ENCODE measurements around the gene ERC1. TPM values are rescaled to one million over a fixed set of nuclear protein-coding genes. Genes with fewer than 3 reads are reported as not detected.

Gene ERC1
- total RNA-seq, 1 experiment from 2014 or later = 55.1 TPM

DNA sequence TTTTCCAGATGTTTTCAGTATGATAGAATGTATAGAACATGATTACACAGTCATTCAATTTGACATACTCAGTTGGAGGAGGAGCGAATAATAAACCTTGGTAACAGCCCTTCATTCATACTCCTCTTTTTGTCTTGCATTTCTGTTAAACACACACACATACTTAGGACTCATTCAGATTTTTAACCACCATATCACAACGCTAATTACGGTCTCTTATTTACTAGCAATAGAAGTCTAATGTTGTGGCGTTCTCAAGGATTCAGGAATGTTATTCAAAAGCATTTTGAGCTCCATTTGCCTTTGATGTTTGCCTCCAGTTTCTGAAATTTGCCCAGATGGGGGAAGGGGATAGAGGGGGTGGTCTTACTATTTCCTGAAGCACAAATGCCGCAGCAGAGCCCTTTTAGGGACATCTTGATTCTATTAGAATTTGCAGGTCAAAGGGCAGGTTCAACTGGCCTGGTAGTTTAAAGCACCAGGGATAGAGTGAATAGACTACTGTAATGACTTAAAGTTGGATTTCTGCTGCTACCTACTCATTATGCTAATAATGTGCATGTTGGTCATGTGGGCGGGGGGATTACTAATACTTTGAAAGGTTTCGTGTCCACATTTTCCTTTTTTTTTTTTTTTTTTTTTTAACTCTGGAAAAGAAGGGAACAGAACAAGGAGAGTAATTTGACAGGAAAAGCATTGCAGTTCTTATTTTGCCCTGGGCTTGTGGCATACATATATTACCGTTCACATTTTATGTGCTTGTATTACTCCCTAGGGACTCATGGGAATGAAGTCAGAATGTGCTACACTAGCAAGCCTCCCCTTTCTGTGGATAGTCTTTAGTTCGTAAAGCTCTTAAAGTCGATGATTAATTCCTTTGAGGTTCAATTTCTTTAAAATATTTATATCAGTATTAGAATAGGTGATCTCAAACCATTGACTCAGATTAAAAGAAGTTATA is 376.6 kb downstream of the ERC1 start:
- Mint-ChIP-seq H3K9me3 (ENCODE audit: unreplicated experiment) (no peaks in the 10 kb centered on the region), H3K4me3 (ENCODE audit: unreplicated experiment) (no peak overlapping the region), H3K27ac (ENCODE audit: low read depth, unreplicated experiment) (no peak overlapping the region), H3K27me3 (ENCODE audit: insufficient read depth, unreplicated experiment) (no peaks in the 10 kb centered on the region), H3K36me3 (ENCODE audit: insufficient read depth, unreplicated experiment) (peaks cover 10% of the 10 kb centered on the region), H3K4me1 (ENCODE audit: insufficient read depth, unreplicated experiment) (no peaks in the 10 kb centered on the region)
- CTCF ChIA-PET = interaction anchor here (0.7 to 2.9 kb wide), 2 partner anchors 11 to 616 kb away, joined by 3 to 8 read pairs; no protein-coding TSS in a partner anchor
- no TSS peak for BruUV-seq (replicated peaks)
- TF ChIP-seq, protein P1, sequence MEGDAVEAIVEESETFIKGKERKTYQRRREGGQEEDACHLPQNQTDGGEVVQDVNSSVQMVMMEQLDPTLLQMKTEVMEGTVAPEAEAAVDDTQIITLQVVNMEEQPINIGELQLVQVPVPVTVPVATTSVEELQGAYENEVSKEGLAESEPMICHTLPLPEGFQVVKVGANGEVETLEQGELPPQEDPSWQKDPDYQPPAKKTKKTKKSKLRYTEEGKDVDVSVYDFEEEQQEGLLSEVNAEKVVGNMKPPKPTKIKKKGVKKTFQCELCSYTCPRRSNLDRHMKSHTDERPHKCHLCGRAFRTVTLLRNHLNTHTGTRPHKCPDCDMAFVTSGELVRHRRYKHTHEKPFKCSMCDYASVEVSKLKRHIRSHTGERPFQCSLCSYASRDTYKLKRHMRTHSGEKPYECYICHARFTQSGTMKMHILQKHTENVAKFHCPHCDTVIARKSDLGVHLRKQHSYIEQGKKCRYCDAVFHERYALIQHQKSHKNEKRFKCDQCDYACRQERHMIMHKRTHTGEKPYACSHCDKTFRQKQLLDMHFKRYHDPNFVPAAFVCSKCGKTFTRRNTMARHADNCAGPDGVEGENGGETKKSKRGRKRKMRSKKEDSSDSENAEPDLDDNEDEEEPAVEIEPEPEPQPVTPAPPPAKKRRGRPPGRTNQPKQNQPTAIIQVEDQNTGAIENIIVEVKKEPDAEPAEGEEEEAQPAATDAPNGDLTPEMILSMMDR (IDR thresholded peaks at IDR 0.05; ENCODE audit: unreplicated experiment) = no peak
- no peak for DNase-seq (ENCODE audit: unreplicated experiment)
- intact Hi-C loops (cut with micrococcal nuclease) = no loop called here
- POLR2A ChIA-PET = interaction anchor here (0.9 kb wide), 1 partner anchor 12 kb away, joined by 3 read pairs; no protein-coding TSS in a partner anchor

GRCh38 chr12:1369460-1369859 is 378.4 kb downstream of the ERC1 start:
- DNase-seq (ENCODE audit: unreplicated experiment) = no peak
- CTCF ChIA-PET = interaction anchor here (0.6 to 2.9 kb wide), 3 partner anchors 13 to 252 kb away, joined by 3 to 8 read pairs (median 5); no protein-coding TSS in a partner anchor
- BruUV-seq (replicated peaks) = no TSS peak
- POLR2A ChIA-PET = interaction anchor here (0.7 to 1.1 kb wide), 3 partner anchors 7 to 50 kb away, joined by 3 read pairs; no protein-coding TSS in a partner anchor
- Mint-ChIP-seq H3K9me3 (ENCODE audit: unreplicated experiment) (no peaks in the 10 kb centered on the region), H3K27me3 (ENCODE audit: insufficient read depth, unreplicated experiment) (no peaks in the 10 kb centered on the region), H3K27ac (ENCODE audit: low read depth, unreplicated experiment) (no peak overlapping the region), H3K36me3 (ENCODE audit: insufficient read depth, unreplicated experiment) (peaks cover 22% of the 10 kb centered on the region), H3K4me3 (ENCODE audit: unreplicated experiment) (no peak overlapping the region), H3K4me1 (ENCODE audit: insufficient read depth, unreplicated experiment) (no peaks in the 10 kb centered on the region)
- intact Hi-C loops (cut with micrococcal nuclease) = no loop called here
- TF ChIP-seq, protein P1 (IDR thresholded peaks at IDR 0.05; ENCODE audit: unreplicated experiment) = no peak

DNA sequence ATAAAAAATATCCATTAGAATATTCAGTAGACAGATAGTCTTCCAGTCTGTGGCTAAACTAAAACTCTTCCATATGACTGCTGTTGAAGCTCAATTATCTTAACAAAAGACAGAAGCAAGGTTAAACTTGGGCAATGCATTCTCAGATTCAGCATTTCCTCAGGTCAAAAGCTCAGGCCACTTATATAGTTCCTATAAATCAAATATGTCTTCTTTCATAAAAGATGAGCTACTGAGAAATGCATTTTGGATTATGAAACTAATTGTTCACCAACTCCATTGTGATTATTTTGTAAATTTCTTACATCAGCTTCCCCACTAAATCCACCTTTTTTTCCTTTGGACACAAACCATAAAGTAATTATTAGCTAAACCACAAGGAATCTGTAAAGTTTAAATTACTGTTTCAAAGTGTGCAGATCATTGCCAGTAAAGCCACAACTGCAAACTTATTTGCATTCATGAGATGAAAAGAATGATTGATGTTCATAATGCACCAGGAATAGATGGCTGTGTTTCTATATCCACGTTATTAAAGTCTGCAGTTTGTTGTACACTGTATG is 379.0 kb downstream of the ERC1 start:
- no peaks in the 10 kb centered on the region for H3K27me3 Mint-ChIP-seq (ENCODE audit: insufficient read depth, unreplicated experiment)
- CTCF ChIA-PET = interaction anchor here (0.6 to 2.9 kb wide), 4 partner anchors 14 to 252 kb away, joined by 3 to 8 read pairs (median 4); no protein-coding TSS in a partner anchor
- H3K4me3 Mint-ChIP-seq (ENCODE audit: unreplicated experiment) = no peak overlapping the region
- intact Hi-C loops (cut with micrococcal nuclease) = no loop called here
- H3K27ac Mint-ChIP-seq (ENCODE audit: low read depth, unreplicated experiment) = no peak overlapping the region
- DNase-seq (ENCODE audit: unreplicated experiment) = no peak
- H3K9me3 Mint-ChIP-seq (ENCODE audit: unreplicated experiment) = no peaks in the 10 kb centered on the region
- POLR2A ChIA-PET = interaction anchor here (1.0 to 1.1 kb wide), 2 partner anchors 8 to 13 kb away, joined by 3 read pairs; no protein-coding TSS in a partner anchor
- TF ChIP-seq, protein P1 (IDR thresholded peaks at IDR 0.05; ENCODE audit: unreplicated experiment) = no peak
- no peaks in the 10 kb centered on the region for H3K4me1 Mint-ChIP-seq (ENCODE audit: insufficient read depth, unreplicated experiment)
- BruUV-seq (replicated peaks) = no TSS peak
- peaks cover 26% of the 10 kb centered on the region for H3K36me3 Mint-ChIP-seq (ENCODE audit: insufficient read depth, unreplicated experiment)
